ENCODE results near the gene ZBTB24. TPM values are rescaled to one million over a fixed set of nuclear protein-coding genes. Genes with fewer than 3 reads are reported as not detected.

Gene ZBTB24
- total RNA-seq, 4 donors from 2014 or later = 3.7 to 10.5 (median 6.1) TPM

- intact Hi-C loops (cut with DNase I; ENCODE audit: low total_unique reads) = no loop called here
- peaks cover 39 to 40% of the 10 kb centered on the region in 2 donors for H3K4me1 ChIP-seq
- no peak overlapping the region for H3K4me3 ChIP-seq
- DNase-seq (no peak), ATAC-seq (no peak)
- no peaks in the 10 kb centered on the region for H3K27me3 ChIP-seq
- H3K27ac ChIP-seq = no peak overlapping the region
- in situ Hi-C loops (cut with MboI; ENCODE audit: low sequenced_read_pairs in 4 of 4) = no loop called here
- H3K36me3 ChIP-seq = peaks cover 0 to 62% of the 10 kb centered on the region in 2 donors
- no peak for TF ChIP-seq CTCF (IDR thresholded peaks at IDR 0.05 in 4 of 5, conservative IDR thresholded peaks at IDR 0.05 in 1 of 5)
- no peak for TF ChIP-seq POLR2A (IDR thresholded peaks at IDR 0.05)
- H3K9me3 ChIP-seq = no peaks in the 10 kb centered on the region
Measured at GRCh38 chr6:109477184-109477583, 5.8 kb downstream of the ZBTB24 start.

- ATAC-seq (no peak), DNase-seq (no peak)
- H3K27me3 ChIP-seq = no peaks in the 10 kb centered on the region
- intact Hi-C loops (cut with DNase I; ENCODE audit: low total_unique reads) (no loop called here), in situ Hi-C loops (cut with MboI; ENCODE audit: low sequenced_read_pairs in 4 of 4) (no loop called here)
- H3K36me3 ChIP-seq = peaks cover 0 to 65% of the 10 kb centered on the region in 2 donors
- peaks cover 24% of the 10 kb centered on the region in 2 donors for H3K4me1 ChIP-seq
- H3K27ac ChIP-seq = no peak overlapping the region
- no peaks in the 10 kb centered on the region for H3K9me3 ChIP-seq
- TF ChIP-seq CTCF (IDR thresholded peaks at IDR 0.05 in 4 of 5, conservative IDR thresholded peaks at IDR 0.05 in 1 of 5) (no peak), POLR2A (IDR thresholded peaks at IDR 0.05) (no peak)
- no peak overlapping the region for H3K4me3 ChIP-seq
Measured at GRCh38 chr6:109475625-109476024, 7.4 kb downstream of the ZBTB24 start.

GRCh38 chr6:109474995-109475394 is 8.0 kb downstream of the ZBTB24 start:
- peaks cover 0 to 66% of the 10 kb centered on the region in 2 donors for H3K36me3 ChIP-seq

GRCh38 chr6:109473120-109473519 is 9.9 kb downstream of the ZBTB24 start:
- ATAC-seq = no peak
- in situ Hi-C loops (cut with MboI; ENCODE audit: low sequenced_read_pairs in 4 of 4) = no loop called here

More at GRCh38 chr6:109474995-109475394, 8.0 kb downstream of the ZBTB24 start:
- Histone ChIP-seq H3K4me3 (no peak overlapping the region), H3K9me3 (no peaks in the 10 kb centered on the region), H3K27ac (no peak overlapping the region), H3K27me3 (no peaks in the 10 kb centered on the region), H3K4me1 (peaks cover 17 to 18% of the 10 kb centered on the region in 2 donors)
- TF ChIP-seq CTCF (IDR thresholded peaks at IDR 0.05 in 4 of 5, conservative IDR thresholded peaks at IDR 0.05 in 1 of 5) (no peak), POLR2A (IDR thresholded peaks at IDR 0.05) (no peak)
- intact Hi-C loops (cut with DNase I; ENCODE audit: low total_unique reads) (no loop called here), in situ Hi-C loops (cut with MboI; ENCODE audit: low sequenced_read_pairs in 4 of 4) (no loop called here)
- DNase-seq (no peak), ATAC-seq (no peak)

More at GRCh38 chr6:109473120-109473519, 9.9 kb downstream of the ZBTB24 start:
- Histone ChIP-seq H3K36me3 (peaks cover 0 to 70% of the 10 kb centered on the region in 2 donors), H3K27me3 (no peaks in the 10 kb centered on the region), H3K4me1 (peaks cover 1 to 3% of the 10 kb centered on the region in 2 donors), H3K9me3 (no peaks in the 10 kb centered on the region), H3K4me3 (no peak overlapping the region), H3K27ac (no peak overlapping the region)
- no peak for DNase-seq
- intact Hi-C loops (cut with DNase I; ENCODE audit: low total_unique reads) = no loop called here
- no peak for TF ChIP-seq CTCF (IDR thresholded peaks at IDR 0.05 in 4 of 5, conservative IDR thresholded peaks at IDR 0.05 in 1 of 5)
- TF ChIP-seq POLR2A (IDR thresholded peaks at IDR 0.05) = no peak
